SKM-1 treated with dmso at 0.1 percent for 144 hours (cell line): Measurements from ENCODE around the gene PLEKHH1.

Source experiments
- DNase-seq: peaks from one replicate; lab custom pipeline; 2025; ENCODE audit not compliant: unreplicated experiment; lab: John Stamatoyannopoulos, UW

The PLEKHH1 gene

GRCh38 chr14:67562025-67562775, 29.1 kb downstream of the PLEKHH1 start:
- DNase-seq: no peak

GRCh38 chr14:67562776-67563150, 29.7 kb downstream of the PLEKHH1 start:
- DNase-seq: no peak

- DNase-seq: no peak
Measured at GRCh38 chr14:67564236-67564635, 31.1 kb downstream of the PLEKHH1 start.

GRCh38 chr14:67566908-67567307, 33.8 kb downstream of the PLEKHH1 start:
- DNase-seq: no peak

- no peak for DNase-seq
Measured at GRCh38 chr14:67567654-67568053, 34.6 kb downstream of the PLEKHH1 start.

- DNase-seq: no peak
Measured at GRCh38 chr14:67569011-67569650, 36.0 kb downstream of the PLEKHH1 start.

GRCh38 chr14:67569651-67570290, 36.7 kb downstream of the PLEKHH1 start:
- DNase-seq: no peak

GRCh38 chr14:67570453-67570852, 37.4 kb downstream of the PLEKHH1 start:
- DNase-seq: no peak

GRCh38 chr14:67571275-67571990, 38.3 kb downstream of the PLEKHH1 start:
- DNase-seq: peak; percentile 23

GRCh38 chr14:67571991-67572323, 38.9 kb downstream of the PLEKHH1 start:
- DNase-seq: no peak

GRCh38 chr14:67572608-67573007, 39.5 kb downstream of the PLEKHH1 start:
- DNase-seq: no peak

- no peak for DNase-seq
Measured at GRCh38 chr14:67573228-67574010, 40.3 kb downstream of the PLEKHH1 start.

GRCh38 chr14:67574156-67574555, 41.1 kb downstream of the PLEKHH1 start:
- DNase-seq: no peak

GRCh38 chr14:67574806-67575205, 41.7 kb downstream of the PLEKHH1 start:
- no peak for DNase-seq

- DNase-seq: no peak
Measured at GRCh38 chr14:67575684-67576083, 42.6 kb downstream of the PLEKHH1 start.

- DNase-seq: no peak
Measured at GRCh38 chr14:67576216-67576955, 43.3 kb downstream of the PLEKHH1 start.

- no peak for DNase-seq
Measured at GRCh38 chr14:67577181-67577808, 44.2 kb downstream of the PLEKHH1 start.

- DNase-seq: no peak
Measured at GRCh38 chr14:67577909-67578749, 45.0 kb downstream of the PLEKHH1 start.

- no peak for DNase-seq
Measured at GRCh38 chr14:67579040-67579439, 46.0 kb downstream of the PLEKHH1 start.
